ENCODE results near the gene KIAA1328.

The KIAA1328 gene

GRCh38 chr18:37225279-37225678 lies 396.4 kb downstream of the KIAA1328 start:
- H3K27ac ChIP-seq (ENCODE audit: low read depth, low read length), result no peak overlapping the region
- no peaks in the 10 kb centered on the region for H3K9me2 ChIP-seq (replicated peaks; ENCODE audit: insufficient read depth, low read length)
- TF ChIP-seq, protein P1, sequence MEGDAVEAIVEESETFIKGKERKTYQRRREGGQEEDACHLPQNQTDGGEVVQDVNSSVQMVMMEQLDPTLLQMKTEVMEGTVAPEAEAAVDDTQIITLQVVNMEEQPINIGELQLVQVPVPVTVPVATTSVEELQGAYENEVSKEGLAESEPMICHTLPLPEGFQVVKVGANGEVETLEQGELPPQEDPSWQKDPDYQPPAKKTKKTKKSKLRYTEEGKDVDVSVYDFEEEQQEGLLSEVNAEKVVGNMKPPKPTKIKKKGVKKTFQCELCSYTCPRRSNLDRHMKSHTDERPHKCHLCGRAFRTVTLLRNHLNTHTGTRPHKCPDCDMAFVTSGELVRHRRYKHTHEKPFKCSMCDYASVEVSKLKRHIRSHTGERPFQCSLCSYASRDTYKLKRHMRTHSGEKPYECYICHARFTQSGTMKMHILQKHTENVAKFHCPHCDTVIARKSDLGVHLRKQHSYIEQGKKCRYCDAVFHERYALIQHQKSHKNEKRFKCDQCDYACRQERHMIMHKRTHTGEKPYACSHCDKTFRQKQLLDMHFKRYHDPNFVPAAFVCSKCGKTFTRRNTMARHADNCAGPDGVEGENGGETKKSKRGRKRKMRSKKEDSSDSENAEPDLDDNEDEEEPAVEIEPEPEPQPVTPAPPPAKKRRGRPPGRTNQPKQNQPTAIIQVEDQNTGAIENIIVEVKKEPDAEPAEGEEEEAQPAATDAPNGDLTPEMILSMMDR (IDR thresholded peaks at IDR 0.05; ENCODE audit: insufficient read depth, low read length, poor library complexity, severe bottlenecking), result no peak
- no peak for TF ChIP-seq EZH2phosphoT487 (conservative IDR thresholded peaks at IDR 0.05; ENCODE audit: low read length)
- no peaks in the 10 kb centered on the region for H4K20me1 ChIP-seq (ENCODE audit: low read depth, low read length)
- H3K79me2 ChIP-seq (ENCODE audit: insufficient read depth, low read length), result no peaks in the 10 kb centered on the region
- H3K4me2 ChIP-seq (ENCODE audit: low read depth, low read length, poor library complexity, severe bottlenecking), result no peak overlapping the region
- no peaks in the 10 kb centered on the region for H3K27me3 ChIP-seq (ENCODE audit: low read length)
- no peak overlapping the region for H2AFZ ChIP-seq (ENCODE audit: low read depth, low read length, severe bottlenecking)
- H3F3A ChIP-seq (ENCODE audit: insufficient read depth), result no peaks in the 10 kb centered on the region
- no peaks in the 10 kb centered on the region for H3K36me3 ChIP-seq (ENCODE audit: low read length)
- H3K9ac ChIP-seq (ENCODE audit: low read length), result no peak overlapping the region
- H3K9me3 ChIP-seq (ENCODE audit: insufficient read depth, low read length), result no peaks in the 10 kb centered on the region
- no peak overlapping the region for H3K4me3 ChIP-seq (ENCODE audit: insufficient read depth, low read length, poor library complexity, severe bottlenecking)

DNA sequence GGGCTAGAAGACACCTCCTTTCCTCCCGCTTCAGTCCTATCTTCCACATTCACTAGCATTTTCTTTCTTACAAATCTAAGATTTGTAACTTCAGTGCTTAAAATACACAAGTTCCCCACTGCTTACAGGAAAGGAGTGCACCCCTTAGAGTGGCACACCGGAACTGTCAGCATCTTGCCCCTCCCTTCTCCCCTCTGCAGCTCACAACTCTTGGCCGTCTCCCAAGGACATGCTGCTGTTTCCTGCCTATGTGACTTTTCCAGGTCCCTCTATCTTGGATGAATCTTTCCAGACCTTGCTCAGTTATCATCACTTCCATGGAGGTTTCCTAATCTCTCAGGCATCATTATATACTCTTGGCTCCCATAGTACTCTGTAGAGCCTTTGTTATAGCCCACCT lies 401.8 kb downstream of the KIAA1328 start:
- Histone ChIP-seq H3K4me3 (ENCODE audit: insufficient read depth, low read length, poor library complexity, severe bottlenecking) (no peak overlapping the region), H3K36me3 (ENCODE audit: low read length) (no peaks in the 10 kb centered on the region), H3K4me2 (ENCODE audit: low read depth, low read length, poor library complexity, severe bottlenecking) (no peak overlapping the region), H2AFZ (ENCODE audit: low read depth, low read length, severe bottlenecking) (no peak overlapping the region), H3K27ac (ENCODE audit: low read depth, low read length) (no peak overlapping the region), H3K9ac (ENCODE audit: low read length) (no peak overlapping the region), H3K27me3 (ENCODE audit: low read length) (no peaks in the 10 kb centered on the region), H4K20me1 (ENCODE audit: low read depth, low read length) (no peaks in the 10 kb centered on the region), H3K79me2 (ENCODE audit: insufficient read depth, low read length) (no peaks in the 10 kb centered on the region), H3F3A (ENCODE audit: insufficient read depth) (no peaks in the 10 kb centered on the region), H3K9me3 (ENCODE audit: insufficient read depth, low read length) (no peaks in the 10 kb centered on the region), H3K9me2 (replicated peaks; ENCODE audit: insufficient read depth, low read length) (no peaks in the 10 kb centered on the region)
- TF ChIP-seq, protein P1 (IDR thresholded peaks at IDR 0.05; ENCODE audit: insufficient read depth, low read length, poor library complexity, severe bottlenecking), result no peak
- no peak for TF ChIP-seq EZH2phosphoT487 (conservative IDR thresholded peaks at IDR 0.05; ENCODE audit: low read length)

- no peaks in the 10 kb centered on the region for H3K9me3 ChIP-seq (ENCODE audit: insufficient read depth, low read length)
- H3K79me2 ChIP-seq (ENCODE audit: insufficient read depth, low read length), result no peaks in the 10 kb centered on the region
- no peaks in the 10 kb centered on the region for H3K9me2 ChIP-seq (replicated peaks; ENCODE audit: insufficient read depth, low read length)
- H3K27me3 ChIP-seq (ENCODE audit: low read length), result no peaks in the 10 kb centered on the region
- H2AFZ ChIP-seq (ENCODE audit: low read depth, low read length, severe bottlenecking), result no peak overlapping the region
- H3K27ac ChIP-seq (ENCODE audit: low read depth, low read length), result no peak overlapping the region
- H4K20me1 ChIP-seq (ENCODE audit: low read depth, low read length), result no peaks in the 10 kb centered on the region
- TF ChIP-seq EZH2phosphoT487 (conservative IDR thresholded peaks at IDR 0.05; ENCODE audit: low read length), result no peak
- TF ChIP-seq, protein P1 (IDR thresholded peaks at IDR 0.05; ENCODE audit: insufficient read depth, low read length, poor library complexity, severe bottlenecking), result no peak
- H3K4me3 ChIP-seq (ENCODE audit: insufficient read depth, low read length, poor library complexity, severe bottlenecking), result no peak overlapping the region
- no peak overlapping the region for H3K4me2 ChIP-seq (ENCODE audit: low read depth, low read length, poor library complexity, severe bottlenecking)
- H3K36me3 ChIP-seq (ENCODE audit: low read length), result no peaks in the 10 kb centered on the region
- H3K9ac ChIP-seq (ENCODE audit: low read length), result no peak overlapping the region
- H3F3A ChIP-seq (ENCODE audit: insufficient read depth), result no peaks in the 10 kb centered on the region
Observed at GRCh38 chr18:37231251-37231650, 402.3 kb downstream of the KIAA1328 start.
